GM03348 (cell line): ENCODE results near the gene TEX10.
"Not testable (repeated sequence)": the region's sequence is repeated elsewhere in the genome, so short reads cannot be mapped to it uniquely, and the experiment has no call there.

Experiments used
- DNase-seq: peaks from one replicate; pipeline ENCODE4 v3.0.0; 2012; ENCODE audit warnings: low spot score

The TEX10 gene

DNA sequence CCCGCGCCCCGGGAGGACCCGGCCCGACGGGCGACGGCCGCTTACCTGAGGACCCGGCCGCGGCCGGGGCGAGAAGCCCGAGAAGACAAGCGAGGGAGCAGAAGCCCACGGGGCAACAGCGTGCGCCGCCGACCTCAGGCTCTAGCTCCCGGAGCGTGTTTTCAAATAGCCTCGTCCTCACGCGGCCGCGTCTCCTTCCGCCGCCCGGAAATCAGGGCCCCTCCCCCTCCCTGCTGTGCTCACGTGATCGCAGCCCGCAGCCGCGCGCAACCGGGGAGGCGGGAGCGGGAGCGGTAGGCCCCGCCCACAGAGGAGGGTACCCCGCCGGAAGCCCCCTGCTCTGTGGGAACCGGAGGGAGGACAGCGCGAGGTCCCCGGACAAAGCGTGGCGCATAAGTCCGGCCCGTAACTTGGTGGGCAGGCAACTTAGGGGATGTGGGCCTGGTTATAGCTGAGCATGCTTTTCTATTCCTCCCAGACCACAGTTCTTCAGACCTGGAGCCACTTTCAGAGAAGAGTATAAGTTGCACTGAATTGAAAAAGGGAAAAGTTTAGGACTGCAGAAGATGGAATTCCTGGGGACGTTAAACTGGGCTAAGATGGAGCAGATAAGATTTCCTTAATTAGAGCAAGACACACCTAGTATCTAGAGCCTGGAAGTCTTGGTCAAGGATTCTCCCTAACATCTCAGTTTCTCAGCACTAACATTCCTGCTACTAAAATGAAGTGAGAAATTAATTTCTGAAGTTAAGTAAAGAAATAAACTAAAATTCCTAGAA is at the start of gene TEX10:
TSS of gene TEX10 (minus strand) at position 216 of the 779 bp plus-strand sequence. CDS start 3,579 bp downstream, outside the sequence.
- DNase-seq: peak; percentile 97

DNA sequence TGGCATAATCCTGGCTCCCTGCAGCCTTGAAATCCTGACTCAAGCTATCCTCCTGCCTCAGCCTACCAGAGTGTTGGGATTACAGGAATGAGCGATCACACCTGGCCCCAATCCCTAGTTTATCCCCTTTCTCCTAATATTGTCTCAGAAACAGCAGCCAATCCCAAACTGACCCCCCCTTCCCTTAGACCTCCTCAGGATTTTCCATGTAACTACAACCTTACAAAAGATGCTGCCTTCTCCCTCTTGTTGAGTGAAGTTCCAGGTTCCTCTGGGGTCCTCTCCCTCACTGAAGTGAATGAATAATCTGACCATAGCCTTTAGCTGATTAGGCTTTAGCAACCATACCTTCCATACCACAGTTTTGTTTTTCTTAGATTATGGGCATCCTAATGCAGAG is 48.3 kb upstream of the TEX10 start:
- DNase-seq: no peak

DNA sequence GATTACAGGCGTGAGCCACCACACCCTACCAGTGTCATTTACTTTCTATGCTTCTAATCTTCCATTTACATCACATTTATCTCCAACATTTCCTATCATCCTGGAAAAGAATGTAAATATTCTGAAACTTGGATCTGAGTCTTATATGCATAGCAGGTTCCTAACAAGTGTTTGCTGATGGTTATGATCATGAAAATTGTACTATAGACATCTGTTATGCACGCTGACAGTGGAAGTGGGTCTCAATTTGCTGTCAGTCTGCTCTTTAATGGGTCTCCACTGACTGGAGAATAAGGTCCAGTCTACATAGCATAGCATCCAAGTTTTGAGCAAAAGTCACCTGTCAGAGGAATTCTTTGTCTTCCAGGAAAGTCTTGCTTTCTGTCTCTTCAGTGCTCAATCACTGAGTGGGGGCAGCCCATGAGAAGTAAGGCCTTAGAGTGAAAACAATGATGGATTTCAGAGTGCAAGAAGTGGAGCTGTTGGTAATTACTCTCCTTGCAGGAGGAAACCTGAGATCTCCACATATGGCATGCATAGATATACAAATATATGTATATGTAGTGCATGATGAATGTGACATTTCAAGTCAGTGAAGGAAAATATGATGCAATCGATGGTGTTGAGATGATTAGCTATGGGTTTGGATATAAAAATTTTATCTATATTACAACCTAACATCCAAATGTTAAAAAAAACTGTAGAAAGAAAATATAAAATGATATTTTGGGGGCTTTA is 45.0 kb upstream of the TEX10 start:
- DNase-seq: no peak

DNA sequence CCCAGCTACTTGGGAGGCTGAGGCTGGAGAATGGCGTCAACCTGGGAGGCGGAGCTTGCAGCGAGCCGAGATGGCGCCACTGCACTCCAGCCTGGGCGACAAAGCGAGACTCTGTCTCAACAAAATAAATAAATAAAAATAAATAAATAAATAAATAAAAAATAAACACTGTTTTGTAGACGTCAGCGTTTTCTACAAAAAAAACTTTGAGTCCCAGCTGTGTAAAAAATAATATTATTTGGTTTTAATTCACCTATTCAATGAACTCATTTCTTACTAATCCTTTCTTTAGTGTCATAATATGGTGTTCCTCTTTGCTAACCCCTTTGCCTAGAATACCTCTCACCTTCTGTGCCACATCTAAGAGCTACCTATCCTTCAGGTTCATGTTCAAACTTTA is 44.0 kb upstream of the TEX10 start:
- no peak for DNase-seq

DNA sequence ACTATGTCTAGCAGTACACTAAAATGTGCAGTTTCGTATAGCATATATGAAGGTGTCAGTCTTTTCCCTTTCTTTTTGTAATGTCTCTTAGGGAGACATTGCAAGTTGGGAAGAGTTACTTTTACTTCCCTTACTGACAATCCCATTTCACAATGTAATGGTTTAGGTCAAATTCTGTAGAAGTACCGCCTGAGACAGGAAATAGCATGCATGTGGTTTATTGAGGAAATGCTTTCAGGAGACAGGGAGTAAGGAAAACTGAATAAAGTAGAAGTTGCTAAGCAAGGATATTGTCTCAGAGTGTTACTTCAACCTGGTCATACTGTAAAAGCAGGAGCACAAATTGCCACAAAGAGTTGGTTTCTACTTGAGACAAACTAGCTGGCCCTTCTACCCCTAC is 42.1 kb upstream of the TEX10 start:
- DNase-seq: peak; percentile 16

DNA sequence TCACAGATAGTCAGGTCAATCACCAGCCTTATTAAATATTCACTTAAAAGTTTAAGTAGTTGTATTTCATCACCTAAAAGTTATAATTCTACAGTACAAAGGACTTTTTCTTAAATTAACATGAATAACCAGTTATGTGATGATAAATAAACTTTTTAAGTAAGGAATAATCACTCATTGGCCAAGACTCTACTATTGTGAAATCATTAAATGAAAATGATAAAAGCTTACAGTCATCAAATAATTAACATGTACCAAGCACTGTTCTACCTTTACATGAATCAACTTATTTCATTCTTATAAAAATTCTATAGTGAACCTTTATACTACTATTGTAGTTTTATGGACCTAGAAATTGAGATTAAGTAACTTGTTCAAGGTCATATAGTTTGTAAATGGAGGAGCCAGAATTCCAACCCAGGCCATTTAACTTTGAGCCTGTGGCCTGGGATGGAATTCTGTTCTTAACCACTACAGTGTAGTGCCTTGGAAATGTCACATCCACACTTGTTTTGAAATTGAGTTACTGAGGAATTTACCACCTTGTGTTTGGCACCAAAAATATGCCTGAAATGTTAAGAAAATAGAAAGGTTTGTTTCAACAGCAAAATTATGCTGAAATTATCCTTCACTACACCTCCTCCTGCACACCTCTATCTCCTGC is 41.4 kb upstream of the TEX10 start:
- DNase-seq: peak; percentile 13

DNA sequence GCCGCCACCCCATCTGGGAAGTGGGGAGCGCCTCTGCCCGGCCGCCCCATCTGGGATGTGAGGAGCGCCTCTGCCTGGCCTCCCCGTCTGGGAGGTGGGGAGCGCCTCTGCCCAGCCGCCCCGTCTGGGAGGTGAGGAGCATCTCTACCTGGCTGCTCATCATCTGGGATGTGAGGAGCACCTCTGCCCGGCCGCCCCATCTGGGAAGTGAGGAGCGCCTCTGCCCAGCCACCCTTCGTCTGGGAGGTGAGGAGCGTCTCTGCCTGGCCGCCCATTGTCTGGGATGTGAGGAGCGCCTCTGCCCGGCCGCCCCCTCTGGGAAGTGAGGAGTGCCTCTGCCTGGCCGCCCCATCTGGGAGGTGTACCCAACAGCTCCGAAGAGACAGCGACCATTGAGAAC is 40.2 kb upstream of the TEX10 start:
- DNase-seq: not testable (repeated sequence)

DNA sequence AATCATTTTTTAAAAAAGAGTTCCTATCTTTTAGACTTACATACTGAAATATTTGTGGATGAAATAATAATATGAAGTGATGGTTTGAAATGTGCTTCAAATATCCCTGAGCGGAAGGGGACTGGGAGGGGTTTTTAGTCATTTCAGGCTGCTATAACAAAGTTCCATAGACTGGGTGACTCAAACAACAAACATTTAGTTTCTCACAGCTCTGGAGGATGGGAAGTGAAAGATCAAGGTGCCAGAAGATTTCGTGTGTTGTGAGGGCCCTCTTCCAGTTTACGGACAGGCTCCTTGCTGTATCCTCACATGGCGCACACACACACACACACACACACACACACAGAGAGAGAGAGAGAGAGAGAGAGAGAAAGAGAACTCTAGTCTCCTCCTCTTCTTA is 27.1 kb upstream of the TEX10 start:
- peak; percentile 58 for DNase-seq

DNA sequence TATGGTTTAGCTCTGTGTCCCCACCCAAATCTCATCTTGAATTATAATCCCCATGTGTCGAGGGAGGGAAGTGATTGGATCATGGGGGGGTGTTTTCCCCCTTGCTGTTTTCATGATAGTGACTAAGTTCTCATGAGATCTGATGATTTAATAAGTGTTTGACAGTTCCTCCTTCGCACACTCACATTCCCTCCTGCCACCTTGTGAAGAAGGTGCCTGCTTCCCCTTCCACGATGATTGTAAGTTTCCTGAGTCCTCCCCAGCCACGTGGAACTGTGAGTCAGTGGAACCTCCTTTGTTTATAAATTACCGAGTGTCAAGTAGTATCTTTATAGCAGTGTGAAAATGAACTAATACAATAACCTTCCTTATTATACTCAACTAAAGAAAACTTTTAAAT is 24.3 kb upstream of the TEX10 start:
- no peak for DNase-seq

DNA sequence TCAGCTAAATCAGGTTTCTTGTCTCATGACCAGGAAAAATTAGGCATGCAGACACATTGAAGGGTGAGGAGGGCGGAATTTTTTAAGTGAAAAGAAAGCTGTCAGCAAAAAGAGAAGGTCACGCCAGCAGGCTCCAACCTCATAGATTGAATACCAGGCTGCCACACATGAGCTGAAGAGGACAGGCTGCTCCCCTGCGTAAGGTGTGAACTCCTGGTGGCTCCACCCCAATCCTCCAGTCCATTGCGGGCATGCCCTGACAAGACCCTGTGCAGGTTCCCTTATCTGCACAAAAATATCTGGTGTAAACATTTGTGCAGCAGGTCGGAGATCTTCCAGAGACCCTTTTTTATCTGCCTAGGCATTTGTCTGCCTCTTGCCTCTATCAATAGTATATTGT is 22.9 kb upstream of the TEX10 start:
- no peak for DNase-seq

DNA sequence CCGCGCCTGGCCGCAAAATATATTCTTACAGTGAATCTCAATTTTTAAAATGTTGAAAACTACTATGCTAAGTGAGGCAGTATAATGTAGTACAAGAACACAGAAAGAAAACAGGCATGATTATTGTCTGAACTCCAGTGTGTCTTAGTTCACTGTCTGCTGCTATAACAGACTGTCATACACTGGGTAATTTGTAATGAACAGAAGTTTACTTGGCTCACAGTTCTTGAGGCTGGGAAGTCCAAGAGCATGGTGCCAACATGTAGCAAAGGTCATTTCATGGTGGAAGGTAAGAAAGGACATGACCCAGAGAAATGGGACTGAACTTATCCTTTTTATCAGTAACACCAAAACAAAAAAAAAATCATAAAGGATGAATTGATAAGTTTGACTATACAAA is 19.9 kb upstream of the TEX10 start:
- no peak for DNase-seq

DNA sequence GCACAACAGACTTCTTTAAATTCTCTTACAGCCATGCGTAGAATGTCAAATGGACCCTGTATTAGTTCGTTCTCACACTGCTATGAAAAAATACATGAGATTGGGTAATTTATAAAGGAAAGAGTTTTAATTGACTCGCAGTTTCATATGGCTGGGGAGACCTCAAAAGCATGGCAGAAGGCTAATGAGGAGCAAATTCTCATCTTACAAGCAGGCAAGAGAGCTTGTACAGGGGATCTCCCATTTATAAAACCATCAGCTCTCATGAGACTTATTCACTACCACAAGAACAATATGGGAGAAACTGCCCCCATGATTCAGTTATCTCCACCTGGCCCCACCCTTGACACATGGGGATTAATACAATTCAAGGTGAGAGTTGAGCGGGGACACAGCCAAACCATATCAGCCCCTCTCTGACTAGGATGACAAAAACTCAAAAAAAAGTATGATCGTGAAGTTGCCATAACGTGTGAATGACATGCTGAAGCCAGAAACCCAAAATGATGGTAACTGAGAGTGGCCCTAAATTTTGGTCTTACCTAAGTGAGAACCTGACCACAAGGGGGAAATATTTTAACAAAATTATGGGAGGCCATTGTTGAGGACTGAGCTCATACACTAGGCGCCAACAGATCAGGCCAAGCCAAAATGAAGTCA is 17.5 kb upstream of the TEX10 start:
- no peak for DNase-seq

DNA sequence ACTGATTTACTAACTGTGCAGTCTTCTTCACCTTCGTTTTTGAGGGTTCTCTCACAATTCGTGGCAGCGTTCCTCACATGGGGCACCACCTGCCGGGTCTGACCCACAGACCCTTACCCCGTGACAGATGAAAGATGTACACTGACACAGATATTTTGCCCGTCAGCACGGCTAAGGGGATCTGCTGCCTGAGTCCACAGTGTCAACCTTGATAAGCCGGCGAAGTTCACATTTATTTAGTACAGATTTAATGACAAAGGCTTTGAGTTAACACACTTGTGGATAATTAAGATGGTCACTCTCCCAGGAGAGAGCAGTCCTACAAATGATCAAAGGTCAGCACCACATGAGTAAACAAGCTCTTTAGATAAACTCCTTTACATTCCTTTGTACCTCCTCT is 15.9 kb upstream of the TEX10 start:
- no peak for DNase-seq

DNA sequence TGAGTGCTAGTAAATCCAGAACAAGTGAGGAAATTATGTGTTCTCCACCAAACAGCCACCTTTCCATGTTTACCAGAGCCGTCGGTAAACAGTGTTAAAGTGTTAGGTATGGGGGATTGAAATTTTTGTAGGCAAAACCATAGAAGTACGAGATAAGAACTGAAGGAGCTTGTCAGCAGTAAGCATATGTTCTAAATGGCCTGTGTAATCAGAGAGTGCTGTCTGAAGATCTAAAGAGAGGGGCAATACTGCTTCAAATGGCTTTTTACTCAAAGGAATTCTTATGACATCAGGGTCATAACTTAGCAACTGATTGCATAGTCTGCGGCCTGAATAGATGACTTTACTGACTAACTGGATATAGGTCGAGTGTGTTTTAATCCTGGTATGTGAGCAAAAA is 13.4 kb upstream of the TEX10 start:
- no peak for DNase-seq

DNA sequence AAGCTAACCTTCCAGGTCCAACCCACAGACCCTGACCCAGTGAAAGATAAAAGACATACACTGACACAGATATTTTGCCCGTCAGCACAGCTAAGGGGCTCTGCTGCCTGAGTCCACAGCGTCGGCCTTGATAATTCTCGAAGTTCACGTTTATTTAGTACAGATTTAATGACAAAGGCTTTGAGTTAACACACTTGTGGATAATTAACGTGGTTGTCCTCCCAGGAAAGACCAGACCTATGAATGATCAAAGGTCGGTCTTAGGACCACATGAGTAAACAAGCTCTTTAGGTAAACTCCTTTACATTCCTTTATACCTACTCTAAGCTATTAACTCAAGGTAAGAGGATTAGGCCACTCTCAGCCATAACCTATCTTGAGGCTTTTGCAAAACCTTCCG is 11.3 kb upstream of the TEX10 start:
- no peak for DNase-seq

DNA sequence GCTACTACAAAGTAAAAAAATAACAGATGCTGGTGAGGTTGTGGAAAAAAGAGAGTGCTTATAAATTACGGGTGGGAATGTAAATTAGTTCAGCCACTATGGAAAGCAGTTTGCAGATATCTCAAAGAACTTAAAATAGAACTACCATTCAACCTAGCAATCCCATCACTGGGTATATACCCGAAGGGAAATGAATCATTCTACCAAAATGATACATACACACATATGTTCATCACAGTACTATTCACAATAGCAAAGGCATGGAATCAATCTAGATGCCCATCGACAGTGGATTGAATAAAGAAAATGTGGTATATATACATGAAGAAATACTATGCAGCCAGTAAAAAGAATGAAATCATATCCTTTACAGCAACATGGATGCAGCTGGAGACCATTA is 6.3 kb upstream of the TEX10 start:
- DNase-seq: no peak

DNA sequence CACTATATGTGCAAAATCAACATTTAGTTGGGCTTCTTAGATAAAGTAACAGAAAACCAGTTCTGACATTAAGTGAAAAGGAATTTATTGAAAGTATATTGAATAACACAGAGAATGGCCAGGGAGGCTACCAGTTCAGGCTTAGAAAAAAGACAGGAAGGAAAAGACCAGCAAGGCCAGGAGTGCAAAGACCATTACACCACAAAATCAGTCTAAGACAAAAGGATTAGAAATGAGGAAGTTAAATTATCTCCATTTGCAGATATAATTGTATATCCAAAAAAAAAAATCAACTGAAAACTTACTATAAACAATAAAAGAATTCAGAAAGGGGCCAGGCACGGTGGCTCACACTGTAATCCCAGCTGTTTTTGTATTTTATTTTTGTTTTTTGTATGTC is 4.8 kb upstream of the TEX10 start:
- no peak for DNase-seq

DNA sequence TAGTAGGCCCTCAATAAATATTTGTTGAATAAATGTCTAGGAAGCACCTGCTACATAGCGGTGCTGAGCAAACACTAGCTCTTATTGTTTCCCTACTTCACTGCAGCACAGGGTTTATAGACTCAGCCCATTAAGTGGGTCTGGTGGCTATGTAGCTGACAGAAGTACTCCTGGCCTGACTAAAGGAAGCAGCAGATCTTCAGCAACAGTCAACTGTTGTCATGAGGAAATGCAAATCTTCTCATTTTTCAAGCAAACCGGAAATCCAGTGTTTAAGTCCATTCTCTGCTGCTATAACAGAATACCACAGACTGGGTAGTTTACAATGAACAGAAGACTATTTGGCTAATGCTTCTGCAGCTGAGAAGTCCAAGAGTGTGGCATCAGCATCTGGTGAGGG is 2.8 kb upstream of the TEX10 start:
- no peak for DNase-seq

DNA sequence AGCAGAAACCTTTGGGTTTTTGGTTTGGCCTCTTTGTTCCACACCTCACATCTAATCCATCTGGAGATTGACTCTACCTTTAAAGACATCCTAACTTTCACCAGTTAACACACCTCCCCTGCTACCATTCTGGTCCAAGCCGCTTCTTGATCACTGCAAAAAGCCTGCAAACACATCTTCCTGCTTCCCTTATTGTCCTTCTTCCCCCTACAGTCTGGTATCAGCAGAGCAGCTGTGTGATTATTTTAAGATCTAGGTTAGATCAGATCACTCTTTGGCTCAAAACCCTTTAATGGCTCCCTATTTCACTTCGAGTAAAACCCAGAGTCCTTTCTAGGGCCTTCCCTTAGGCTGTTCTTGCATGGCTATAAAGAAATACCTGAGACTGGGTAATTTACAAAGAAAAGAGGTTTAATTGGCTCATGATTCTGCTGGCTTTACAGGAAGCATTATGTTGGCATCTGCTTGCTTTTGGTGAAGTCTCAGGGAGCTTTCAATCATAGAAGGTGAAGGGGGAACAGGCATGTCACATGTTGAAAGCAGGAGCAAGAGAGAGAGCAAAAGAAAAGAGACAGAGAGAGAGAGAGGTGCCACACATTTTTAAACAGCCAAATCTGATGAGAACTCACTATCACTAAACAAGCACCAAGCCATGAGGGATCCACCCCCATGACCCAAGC is 1.5 kb upstream of the TEX10 start:
- no peak for DNase-seq

DNA sequence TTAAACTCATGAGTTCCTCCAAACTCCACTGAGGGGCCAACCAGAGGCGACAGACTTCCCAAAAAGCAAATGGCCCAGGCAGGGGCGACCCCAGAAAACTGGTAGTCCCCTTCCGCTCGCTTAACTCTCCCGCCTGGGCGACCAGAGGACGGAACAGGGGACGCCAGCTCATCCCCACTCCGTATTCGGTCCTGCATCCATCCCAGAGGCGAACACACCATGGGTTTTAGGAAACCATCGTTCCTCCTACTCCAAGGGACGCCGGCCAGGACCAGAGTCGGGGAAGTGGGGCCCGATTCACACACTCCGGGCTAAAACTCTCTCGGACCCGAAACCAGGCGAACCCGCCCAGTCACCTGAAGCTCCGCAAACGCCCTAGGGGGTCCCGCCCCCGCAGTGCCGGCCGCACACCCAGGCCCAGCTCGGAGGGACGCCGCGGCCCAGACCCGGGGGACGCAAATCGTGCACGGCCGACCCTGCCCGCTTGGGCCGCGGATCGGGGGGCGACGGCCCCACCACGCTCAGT is 478 bp downstream of the TEX10 start:
- DNase-seq: peak; percentile 62

DNA sequence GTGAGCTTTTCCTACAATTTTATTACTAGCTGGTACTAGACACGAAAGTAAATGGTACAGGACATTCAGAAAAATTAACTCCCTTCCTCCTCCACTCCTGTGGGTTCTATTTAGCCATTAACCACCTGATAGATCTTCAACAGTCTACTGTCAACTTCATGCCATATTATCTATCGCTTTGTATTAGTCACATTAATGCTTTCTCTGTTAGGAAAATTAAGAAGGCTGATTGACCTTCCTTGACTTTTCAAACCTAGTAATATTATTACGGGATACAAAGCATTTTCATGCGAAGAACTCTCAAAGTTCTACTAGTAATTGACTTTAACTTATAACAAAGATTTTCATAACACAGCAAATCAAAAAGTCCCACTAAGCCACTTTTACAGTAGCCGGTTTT is 1.2 kb downstream of the TEX10 start:
- no peak for DNase-seq

DNA sequence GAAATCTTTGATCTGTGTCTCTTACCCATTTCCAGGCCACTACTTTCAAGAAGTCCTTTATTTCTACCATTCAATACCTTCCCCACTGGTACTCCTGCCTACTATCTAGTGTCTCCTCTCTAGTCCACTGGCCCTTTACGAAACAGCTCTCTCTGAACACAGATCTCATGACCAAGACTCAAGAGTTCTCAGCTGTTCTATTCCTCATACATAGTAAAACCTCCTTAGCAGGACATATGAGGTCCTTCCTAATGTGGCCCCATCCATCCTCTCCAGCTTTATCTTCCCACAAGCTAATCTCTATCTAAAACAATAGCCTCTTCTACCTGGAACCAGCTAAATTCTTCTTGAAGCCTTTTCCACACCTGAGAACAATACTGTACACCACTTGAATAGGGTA is 2.6 kb downstream of the TEX10 start:
- no peak for DNase-seq
